Fibroblast of the aortic adventitia (primary cell): ENCODE measurements around the gene C2CD2L. TPM values are rescaled to one million over a fixed set of nuclear protein-coding genes. Genes with fewer than 3 reads are reported as not detected.
"Not testable (repeated sequence)": the region's sequence is repeated elsewhere in the genome, so short reads cannot be mapped to it uniquely, and the experiment has no call there.

Source experiments
- DNase-seq: peaks from one replicate; pipeline ENCODE4 v3.0.0-alpha.2; 2010; ENCODE audit warnings: low read depth
- H3K4me3 ChIP-seq: 2 replicates; pipeline ENCODE4 v1.5.1; 2011; ENCODE audit warnings: low read depth, mild to moderate bottlenecking, control low read depth, low read length, moderate library complexity
- total RNA-seq: library from RNA; depleted of rRNA; stranded (reverse); fragments of >200 nt; gene quantifications from 2 replicates; pipeline ENCODE4 v1.2.3, GENCODE V29; 2012; ENCODE audit warnings: low replicate concordance
- TF ChIP-seq, protein P1 (sequence below): IDR thresholded peaks from 2 replicates; pipeline ENCODE4 v1.5.1; 2011; ENCODE audit warnings: mild to moderate bottlenecking, low read length, control low read depth, inconsistent platforms; ENCODE audit not compliant: insufficient read depth

Gene C2CD2L
- total RNA-seq, 1 donor: 4.9 TPM

DNA sequence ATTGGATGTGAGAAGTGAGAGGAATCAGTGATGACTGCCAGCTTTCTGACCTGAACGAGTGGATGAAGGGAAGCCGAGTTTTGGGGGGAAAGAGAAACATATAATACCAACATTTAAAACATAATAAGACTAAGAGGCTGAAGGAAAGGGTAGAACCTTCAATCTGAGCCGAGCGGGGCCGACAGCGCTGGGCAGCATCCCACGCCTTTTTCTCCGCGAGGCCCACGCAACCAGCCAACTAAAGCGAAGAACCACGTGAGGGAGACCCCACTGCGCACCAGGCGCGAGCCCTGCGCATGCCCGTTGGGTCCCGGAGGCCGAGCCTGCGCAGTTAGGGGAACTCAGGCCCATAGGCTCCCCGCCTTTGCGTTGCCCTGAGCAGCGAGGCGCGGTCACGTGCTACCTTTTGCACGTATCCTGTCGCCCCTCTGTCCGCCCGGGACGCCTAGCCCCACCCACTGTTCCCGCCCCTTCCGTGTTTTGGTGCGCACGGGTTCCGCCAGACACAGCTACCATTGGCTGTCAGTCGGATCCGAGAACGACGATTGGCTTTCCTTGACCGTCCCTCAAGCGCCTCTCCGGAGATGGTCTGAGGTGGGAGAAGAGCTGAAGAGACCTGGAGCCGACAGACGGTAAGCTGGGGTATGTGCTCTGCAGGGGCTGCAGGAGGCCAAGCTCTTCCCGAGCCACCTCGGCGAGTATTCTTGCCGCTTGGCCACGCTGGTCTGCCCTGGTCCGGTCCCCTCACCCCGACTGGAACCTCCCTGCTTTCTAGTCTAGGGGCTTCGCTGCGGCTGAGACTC, 14.1 kb downstream of the C2CD2L start, which contains the start of gene HINFP:
HINFP (plus strand) TSS at position 573 of the 803 bp plus-strand sequence. CDS start 5,365 bp downstream, outside the sequence.
- peak within 1 kb of the TSS; percentile 100 for H3K4me3 ChIP-seq
- DNase-seq: peak; percentile 98
- TF ChIP-seq, protein P1, sequence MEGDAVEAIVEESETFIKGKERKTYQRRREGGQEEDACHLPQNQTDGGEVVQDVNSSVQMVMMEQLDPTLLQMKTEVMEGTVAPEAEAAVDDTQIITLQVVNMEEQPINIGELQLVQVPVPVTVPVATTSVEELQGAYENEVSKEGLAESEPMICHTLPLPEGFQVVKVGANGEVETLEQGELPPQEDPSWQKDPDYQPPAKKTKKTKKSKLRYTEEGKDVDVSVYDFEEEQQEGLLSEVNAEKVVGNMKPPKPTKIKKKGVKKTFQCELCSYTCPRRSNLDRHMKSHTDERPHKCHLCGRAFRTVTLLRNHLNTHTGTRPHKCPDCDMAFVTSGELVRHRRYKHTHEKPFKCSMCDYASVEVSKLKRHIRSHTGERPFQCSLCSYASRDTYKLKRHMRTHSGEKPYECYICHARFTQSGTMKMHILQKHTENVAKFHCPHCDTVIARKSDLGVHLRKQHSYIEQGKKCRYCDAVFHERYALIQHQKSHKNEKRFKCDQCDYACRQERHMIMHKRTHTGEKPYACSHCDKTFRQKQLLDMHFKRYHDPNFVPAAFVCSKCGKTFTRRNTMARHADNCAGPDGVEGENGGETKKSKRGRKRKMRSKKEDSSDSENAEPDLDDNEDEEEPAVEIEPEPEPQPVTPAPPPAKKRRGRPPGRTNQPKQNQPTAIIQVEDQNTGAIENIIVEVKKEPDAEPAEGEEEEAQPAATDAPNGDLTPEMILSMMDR: no peak

DNA sequence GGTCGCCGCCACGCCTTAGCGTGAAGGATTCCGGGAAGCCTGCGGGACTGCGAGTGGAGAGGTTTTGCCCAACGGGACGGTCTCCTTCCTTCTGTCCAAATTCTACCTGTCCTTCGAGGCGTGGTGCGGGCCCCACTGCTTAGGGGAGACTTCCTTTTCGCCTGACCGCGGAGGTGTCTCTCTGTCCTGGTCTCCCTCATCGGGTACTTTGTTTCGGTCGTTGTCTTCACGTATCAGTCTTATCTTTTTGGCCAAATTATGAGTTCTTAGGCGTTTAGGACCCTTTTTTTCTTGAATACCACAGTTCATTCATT, 14.6 kb downstream of the C2CD2L start:
- no peak for DNase-seq
- H3K4me3 ChIP-seq: peak overlapping the region; percentile 100
- TF ChIP-seq, protein P1: no peak

DNA sequence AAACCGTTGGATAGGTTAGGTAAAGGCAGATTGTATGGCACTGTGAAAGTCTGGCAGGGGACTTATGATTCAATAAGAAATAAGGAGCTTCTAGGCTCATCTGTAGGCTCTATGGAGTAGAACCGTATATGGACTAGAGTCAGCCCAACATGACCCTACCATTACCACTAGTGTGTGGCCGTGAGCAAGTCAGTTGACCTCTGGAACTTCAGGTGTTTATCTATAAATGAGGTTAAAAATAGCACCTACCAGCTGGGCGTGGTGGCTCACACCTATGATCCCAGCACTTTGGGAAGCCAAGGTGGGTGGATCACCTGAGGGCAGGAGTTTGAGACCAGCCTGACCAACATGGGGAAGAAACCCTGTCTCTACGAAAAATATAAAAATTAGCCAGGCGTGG, 18.7 kb downstream of the C2CD2L start:
- H3K4me3 ChIP-seq: no peak overlapping the region
- TF ChIP-seq, protein P1: no peak
- DNase-seq: no peak

DNA sequence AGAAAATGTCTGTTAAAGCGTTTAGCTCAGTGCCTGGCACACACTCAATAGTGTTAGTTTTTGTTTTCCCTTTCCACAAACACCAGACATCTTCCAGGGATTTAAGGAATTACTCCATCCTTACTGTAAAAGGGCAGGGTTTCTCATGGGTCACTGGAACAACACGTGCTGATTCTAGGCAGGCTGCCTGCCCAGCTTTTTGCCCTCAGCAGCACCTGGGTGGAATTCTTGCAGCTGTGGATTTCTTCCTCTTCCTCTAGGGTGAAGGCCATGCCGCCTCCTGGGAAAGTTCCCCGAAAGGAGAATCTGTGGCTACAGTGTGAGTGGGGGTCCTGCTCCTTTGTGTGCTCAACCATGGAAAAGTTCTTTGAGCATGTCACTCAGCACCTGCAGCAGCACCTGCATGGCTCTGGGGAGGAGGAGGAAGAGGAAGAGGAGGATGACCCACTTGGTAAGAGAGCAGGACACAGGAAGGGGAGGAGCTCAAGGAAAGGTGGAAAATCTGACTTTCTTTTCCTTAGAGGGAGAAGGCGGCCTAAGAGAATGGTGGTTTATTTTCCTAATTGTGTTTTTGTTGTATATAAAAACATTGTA, 19.6 kb downstream of the C2CD2L start:
- no peak overlapping the region for H3K4me3 ChIP-seq
- DNase-seq: no peak
- TF ChIP-seq, protein P1: no peak

DNA sequence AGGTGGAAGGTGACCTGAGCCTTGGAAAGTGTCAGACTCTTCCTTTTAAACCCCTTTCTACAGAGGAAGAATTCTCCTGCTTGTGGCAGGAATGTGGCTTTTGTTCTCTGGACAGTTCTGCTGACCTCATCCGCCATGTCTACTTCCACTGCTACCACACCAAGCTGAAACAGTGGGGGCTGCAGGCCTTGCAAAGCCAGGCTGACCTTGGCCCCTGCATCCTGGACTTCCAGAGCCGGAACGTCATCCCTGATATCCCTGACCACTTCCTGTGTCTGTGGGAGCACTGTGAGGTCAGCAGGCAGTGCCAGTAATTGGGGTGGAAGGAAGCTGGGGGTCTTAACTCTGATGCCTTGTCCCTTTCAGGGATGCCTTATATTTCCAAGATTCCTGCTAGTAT, 23.5 kb downstream of the C2CD2L start:
- TF ChIP-seq, protein P1: no peak
- no peak overlapping the region for H3K4me3 ChIP-seq
- DNase-seq: no peak

DNA sequence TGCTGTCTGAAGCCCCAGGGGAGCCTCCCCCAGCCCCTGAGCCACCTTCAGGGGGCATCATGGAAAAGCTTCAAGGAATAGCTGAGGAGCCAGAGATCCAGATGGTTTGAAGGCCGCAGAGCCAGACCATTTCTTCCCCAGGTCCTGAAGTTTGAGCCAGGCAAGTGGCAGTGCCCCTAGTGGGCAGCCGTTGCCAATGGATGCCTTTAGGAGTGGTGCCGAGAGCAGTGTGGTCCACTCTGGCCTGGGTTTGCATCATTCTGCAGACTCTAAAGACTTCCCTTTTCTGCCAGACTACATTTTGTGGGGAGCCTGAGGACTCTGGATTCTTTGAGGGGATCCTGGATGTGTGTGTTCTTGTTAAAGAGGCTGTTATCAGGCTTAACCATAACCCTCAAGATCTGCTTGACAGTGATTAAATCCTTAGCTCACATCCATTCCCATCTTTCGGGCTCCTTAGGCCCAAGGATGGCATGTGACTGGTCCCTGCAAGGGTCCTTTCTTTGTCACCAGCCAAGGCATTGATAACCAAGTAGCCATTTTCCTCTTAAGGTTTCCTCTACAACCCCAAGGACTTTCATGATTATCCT, 27.3 kb downstream of the C2CD2L start:
- no peak for DNase-seq
- H3K4me3 ChIP-seq: no peak overlapping the region
- TF ChIP-seq, protein P1: peak; percentile 59

DNA sequence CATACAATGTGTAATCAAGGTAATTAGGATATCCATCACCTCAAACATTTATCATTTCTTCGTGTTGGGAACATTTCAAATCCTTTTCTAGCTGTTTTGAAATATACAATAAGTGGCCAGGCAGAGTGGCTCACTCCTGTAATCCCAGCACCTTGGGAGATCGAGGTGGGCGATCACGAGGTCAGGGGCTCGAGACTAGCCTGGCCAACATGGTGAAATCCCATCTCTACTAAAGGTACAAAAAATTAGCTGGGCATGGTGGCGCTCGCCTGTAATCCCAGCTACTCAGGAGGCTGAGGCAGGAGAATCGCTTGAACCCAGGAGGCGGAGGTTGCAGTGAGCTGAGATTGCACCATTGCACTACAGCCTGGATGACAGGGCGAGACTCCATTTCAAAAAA, 32.1 kb downstream of the C2CD2L start:
- not testable (repeated sequence) for H3K4me3 ChIP-seq, DNase-seq
